NCI-H1048 (cell line): ENCODE results near the gene DCXR.

Experiments
- DNase-seq: peaks from one replicate; lab custom pipeline; 2025; lab: John Stamatoyannopoulos, UW

Gene DCXR

DNA sequence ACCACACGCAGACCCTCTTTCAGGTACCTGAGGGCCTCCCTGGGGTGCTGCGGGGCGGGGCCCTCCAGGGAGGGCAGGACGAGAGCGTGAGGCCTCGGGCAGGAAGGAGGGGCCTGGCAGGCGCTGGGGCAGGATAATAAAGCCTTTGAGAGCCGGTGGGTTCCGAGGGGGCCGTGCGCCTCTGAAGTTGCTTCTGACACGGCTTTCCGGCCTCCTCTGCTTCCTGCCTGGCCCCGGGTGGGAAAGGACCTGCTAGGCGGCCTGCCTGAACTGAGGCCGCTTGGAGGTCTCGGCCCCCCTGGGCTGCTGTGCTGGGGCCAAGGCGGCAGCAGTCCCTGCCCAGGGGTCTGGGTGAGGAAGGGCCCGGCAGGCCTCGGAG, 25.2 kb downstream of the DCXR start:
- no peak for DNase-seq

DNA sequence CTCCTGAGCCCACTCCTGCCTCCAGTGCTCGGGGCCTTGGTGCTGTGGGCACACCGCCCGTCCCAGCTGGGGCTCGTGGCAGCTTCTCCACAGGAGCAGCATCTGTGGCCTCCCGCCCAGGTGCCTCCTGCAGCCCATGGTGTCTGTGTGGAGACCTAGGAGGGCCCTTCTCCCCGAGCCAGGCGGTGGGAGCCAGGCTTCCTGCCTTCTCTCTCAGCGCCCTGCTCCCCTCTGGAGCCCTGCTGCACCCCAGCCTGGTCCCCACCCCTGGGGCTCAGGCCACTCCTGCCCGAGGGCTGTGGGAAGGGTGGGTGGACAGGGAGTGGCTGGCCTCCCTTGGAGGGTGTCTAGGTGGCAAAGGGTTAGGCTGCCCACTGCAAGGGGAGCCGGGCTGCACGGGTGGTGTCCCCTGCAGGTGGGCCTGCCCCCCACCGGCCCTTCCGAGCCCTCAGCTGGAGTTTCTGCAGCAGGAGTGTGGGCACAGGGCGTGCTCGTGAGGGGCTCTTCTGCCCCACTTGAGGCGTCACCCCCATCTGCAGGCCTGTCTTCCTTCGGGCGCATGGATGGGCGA, 25.8 kb downstream of the DCXR start:
- no peak for DNase-seq

DNA sequence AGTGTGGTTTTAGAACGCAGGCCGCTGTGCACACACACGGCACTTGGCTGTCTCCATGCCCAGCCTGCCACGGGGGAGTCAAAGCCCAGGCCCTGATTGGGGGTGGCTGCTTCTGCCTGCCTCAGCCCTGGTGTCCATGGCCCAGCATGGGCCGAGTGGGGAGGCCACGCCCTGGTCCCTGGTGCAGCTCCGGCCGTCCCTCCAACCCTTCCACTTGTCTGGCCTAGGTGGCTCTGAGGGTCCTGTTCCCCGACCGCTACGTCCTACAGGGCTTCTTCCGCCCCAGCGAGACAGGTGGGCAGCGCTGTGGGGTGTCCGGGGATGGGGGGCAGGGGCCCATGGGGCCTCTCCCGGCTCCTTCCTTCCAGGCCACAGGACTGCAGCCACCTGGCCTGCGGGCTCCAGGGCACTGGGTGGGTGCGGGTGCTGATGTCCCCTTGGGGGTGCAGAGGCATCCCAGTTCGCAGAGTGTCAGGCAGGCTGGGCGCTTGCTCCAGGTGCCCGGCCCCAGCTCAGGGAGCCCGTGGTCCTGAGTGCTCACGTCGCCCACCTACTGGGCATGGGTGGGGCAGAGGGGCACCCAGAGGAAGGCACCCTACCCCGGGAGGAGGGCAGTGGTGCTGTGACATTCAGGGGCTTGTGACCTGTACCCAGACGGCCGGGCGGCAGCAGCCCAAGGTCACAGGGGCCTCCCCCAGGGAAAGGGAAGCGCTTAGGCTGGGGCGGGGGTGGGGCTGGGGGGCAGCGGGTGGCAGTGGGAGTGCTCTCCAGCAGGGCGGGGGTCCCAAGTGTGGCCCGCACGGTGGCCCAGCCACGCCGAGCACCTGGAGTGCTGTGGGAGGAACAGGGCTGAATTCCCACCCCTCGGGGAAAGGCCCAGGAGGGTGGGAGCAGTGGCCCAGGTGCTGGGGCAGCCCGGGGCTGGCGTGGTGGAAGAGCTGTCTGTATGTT, 26.6 kb downstream of the DCXR start:
- no peak for DNase-seq

DNA sequence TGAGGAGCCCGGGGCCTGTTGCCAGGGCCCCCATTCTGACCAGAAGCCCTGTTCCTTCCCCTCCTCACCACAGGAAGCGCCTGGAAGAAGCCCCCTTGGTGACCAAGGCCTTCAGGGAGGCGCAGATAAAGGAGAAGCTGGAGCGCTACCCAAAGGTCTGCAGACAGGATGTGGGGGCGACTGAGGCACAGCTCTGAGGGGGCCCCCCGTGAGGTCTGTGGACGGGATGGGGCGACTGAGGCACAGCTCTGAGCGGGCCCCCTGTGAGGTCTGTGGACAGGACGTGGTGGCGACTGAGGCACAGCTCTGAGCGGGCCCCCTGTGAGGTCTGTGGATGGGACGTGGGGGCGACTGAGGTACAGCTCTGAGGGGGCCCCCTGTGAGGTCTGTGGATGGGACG, 28.1 kb downstream of the DCXR start:
- no peak for DNase-seq

DNA sequence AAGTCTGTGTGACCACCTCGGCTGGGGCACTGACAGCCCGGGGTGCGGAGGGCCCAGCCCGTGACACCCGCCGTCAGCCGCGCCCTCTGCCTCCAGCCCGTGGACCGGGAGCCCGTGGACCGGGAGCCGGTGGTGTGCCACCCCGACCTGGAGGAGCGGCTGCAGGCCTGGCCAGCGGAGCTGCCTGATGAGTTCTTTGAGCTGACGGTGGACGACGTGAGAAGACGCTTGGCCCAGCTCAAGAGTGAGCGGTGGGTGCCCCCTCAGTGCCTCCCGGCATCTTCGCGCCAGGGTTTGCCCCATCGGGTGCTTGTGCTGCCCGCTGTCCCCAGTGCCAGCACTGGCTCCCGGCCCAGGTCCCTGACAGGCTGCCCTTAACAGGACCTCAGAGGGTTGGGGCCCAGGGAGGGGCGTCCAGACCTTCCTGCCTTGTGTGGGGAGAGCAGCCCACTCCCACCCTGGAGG, 28.5 kb downstream of the DCXR start:
- no peak for DNase-seq

DNA sequence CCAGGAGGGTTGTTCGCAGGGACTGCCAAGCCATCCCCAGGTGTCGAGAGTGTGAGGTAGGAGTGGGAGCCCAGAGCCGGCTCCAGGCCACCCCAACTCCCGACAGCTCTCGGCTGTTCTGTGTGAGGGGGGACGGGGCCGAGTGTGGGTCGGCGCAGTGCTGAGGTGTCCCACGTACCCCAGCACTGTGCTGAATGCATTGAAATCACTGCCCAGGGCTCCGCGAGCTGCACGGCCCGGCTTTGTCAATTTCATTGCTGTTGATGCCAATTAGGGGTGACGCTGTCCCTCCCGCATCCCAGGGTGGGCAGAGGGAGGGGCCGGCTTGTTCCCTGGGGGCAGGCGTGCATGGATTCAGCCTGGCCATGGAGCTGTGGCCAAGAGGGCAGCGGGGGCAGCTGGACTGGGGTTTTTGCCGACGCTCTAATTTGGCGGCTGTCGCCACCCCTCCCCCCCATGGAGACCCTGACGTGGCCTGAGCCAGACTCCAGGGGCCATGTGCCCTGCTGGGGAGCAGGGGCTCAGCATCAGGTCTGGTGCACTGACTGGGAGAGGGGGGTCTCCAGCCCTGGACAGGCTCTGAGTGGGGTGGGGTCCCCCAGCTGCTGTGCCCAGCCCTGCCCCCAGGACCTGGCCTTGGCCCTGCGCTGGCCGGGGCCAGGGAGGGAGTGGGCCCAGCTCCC, 29.1 kb downstream of the DCXR start:
- no peak for DNase-seq

DNA sequence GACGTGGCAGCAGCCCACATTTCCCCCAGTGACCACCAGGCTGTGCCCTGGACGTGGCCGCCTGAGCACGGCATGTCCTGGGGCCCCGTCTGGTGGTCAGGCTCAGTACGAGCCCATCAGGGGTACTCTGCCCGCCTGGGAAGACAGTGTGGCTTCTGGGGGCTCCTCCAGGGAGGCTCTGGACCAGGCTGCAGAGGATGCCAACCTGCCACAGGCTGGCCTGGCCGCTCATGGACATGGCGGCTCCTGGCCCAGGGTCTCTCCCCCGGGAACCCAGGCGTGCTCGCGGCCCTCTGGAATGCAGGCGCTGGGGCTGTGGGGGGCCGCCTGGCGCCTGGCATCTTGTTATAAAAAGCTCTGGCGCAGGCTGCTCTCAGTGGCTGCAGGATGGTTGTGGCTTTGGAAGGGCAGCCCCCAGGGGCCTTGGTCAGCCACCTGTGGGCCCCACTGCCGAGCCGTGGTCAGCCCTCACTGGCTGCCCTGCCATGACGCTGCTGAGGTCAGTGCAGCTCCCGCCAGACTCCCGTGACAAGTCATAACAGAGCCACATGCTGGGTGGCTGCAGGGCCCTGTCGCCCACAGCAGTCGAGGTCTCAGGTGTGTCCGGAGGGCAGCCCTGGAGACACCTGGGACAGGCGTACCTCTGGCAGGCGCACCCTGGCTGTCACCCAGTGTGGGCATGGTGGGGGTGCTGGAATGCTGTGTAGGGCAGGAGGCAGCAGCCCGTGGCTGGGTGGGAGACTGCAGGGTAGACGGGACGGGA, 29.8 kb downstream of the DCXR start:
- DNase-seq: no peak

DNA sequence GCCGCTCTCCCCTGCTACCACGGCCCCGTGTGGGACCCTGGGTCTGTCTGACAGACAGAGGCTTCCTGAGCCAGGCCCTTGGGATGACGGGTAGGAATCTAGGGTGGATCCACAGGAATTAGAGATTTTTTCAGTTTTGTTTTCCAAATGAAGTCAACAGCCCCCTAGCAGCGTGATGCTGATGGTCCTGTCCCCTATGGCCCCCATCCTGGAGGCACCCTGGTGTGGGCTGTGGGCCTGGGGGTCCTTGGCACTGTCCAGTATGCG, 30.3 kb downstream of the DCXR start:
- no peak for DNase-seq

DNA sequence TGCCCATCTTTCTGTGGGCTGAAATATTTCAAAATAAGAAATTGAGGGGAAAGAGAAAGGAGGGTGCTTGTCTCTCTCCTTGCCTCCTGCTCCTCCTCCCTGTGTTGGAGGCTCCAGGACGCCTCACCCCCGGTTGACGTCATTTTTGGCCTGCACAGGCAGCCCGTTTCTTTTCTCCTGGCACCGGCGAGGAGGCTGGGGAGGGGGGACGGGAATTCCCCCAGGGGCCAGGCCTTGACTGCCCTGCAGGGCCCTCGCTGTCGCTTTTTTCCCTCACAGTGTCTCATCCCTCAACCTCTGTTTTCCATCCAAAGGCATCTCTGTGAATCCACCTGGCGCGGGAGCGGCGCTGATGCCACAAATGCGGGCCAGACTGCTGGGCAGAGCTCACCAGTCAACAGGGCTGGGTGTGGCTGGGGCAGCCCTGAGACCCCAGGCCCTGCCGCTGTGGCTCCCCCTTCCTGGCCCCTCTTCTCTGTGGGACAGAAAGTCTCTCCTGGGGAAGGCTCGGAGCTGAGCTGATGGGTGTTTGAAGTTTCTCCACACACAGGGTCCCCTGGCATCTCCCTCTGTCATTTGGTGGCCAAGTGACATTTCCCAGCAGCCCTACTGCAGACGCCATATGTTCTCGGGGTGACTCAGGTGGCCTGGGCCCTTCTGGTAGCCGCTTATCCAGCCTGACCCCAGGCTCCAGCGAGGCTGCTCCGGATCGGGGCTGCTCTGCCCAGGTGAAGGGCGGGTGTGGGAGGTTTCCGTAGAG, 30.8 kb downstream of the DCXR start:
- DNase-seq: no peak

DNA sequence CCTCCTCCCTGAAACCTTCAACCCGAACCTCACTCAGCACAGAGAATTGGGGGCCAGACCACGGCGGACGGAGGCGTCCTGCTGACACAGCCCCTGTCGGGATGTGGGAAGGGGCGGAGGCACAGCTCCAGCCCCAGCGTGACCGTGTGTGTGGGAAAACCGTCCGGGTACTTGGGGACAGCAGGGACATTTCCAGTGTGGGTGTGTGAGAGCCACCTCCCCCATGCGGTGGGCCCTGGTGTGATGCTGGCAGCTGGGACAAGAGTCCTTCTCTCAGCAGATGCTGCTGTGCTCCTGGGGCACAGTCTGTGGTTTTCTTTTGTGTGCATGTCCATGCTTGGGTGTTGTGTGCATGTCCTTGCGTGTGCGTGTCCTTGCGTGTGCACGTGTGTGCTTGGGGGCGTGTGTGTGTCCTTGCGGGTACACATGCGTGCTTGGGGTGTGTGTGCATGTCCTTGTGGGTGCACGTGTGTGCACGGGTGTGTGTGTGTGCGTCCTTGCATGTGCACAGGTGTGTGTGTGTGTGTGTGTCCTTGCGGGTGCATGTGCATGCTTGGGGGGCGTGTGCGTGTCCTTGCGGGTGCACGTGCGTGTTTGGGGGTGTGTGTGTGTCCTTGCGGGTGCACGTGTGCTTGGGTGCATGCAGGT, 31.7 kb downstream of the DCXR start:
- DNase-seq: no peak

DNA sequence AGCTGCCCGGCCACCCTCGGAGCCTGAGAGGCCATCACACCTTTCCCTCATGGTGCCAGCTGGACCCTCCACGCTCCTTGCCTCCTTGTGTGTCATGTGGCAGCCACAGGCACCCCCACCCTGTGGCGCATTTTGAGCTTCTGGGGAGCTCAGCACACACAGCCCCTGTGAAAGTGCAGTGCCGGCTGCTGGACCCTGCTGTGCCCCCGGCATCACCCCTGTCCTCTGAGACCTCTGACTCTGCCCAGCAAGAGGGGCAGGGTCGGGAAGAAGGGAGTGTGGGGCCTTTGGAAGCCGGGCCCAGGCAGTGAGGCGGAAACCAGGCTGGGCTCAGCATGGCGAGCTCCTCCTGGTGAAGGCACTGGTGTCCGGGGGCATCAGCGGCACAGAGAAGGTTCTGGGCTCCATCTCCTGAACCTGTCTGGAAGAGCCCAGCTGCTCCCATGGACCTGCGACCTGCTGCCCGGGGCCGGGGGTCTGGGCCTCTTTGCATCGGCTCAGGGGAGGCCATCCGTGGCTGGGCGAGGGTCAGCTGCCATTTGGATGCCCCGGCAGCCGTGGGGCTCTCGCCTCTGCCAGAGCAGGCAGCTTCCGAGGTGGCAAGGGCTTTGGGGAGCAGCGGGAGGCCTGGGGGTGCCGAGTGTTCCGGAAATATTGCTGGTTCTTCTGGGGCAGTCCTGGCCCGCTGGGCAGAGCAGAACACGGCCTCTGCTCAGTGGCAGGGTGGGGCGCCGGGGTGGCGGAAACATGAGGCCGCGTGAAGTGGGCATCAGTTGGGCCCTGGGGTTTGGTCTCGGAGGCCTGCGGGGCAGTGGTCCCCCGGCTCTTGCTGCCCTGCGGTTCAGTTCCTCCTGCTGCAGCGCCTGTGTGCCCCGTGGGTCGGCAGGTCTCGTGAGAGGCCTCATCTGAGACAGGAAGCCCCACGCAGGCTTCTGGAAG, 32.7 kb downstream of the DCXR start:
- no peak for DNase-seq

DNA sequence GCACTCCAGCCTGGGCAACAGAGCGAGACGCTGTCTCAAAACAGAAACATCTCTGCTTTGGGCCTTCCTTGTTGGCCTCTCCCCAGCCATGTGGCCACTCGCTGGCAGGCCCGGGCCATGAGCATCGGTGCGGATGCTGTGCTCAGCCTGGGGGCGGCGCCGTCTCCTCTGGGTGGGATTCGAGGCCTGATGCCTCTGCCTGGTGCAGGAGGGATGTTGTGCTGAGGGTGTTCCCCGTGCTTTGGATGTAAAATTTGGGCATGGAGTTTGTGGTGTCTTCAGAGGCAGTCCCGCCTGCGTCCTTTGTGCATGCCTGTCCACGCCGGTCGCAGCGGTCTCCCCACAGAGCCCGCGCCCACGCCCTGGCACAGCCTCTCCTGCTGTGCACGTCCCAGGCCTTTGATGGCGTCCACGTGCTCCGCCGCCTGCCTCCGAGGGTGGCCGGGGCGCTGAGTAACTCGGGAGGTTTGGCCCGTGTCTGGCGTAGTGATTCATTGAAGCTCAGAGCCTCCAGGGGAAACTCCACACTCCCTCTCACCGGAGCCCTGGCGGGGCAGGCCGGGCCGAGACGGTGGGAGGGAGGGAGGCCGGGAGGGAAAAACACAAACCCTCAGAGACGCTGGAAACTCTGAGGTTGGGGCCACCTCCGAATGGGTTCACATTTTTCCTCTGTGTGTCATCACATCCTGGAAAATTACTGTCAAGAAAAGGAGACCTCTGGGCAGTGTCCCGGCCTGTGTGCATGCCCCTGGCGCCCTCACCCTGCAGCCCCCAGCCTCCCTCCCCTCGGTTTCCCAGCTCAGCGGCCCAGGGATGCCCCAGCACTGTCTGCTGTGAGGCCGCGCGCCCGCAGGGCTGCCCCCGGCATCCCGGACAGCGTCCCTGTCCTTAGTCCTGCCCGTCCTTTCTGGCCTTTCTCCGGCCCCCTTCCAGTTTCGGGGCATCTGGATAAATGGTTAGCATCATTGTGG, 33.8 kb downstream of the DCXR start:
- DNase-seq: no peak

DNA sequence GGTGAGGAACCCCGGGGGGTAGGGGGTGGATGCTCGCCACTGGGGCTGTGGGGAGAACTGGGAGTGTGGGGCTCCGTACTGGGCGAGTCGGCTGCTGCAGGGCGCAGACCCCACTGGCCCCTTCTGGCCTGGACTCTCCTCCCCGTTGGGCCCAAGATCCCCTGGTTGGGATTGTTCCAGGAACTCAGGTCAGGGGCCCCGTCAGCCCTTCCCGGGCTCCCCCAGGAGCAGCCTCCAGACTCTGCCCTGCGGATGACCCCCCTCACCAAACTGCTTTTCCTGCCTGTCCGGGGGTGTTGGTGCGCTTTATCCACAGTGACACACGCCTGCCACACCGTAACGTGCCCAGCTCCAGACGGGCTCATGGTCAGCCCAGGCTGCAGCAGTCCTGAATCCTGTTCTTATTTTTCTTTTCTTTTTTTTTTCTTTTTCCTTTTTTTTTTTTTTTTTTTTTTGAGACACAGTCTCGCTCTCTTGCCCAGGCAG, 35.9 kb downstream of the DCXR start:
- DNase-seq: no peak

DNA sequence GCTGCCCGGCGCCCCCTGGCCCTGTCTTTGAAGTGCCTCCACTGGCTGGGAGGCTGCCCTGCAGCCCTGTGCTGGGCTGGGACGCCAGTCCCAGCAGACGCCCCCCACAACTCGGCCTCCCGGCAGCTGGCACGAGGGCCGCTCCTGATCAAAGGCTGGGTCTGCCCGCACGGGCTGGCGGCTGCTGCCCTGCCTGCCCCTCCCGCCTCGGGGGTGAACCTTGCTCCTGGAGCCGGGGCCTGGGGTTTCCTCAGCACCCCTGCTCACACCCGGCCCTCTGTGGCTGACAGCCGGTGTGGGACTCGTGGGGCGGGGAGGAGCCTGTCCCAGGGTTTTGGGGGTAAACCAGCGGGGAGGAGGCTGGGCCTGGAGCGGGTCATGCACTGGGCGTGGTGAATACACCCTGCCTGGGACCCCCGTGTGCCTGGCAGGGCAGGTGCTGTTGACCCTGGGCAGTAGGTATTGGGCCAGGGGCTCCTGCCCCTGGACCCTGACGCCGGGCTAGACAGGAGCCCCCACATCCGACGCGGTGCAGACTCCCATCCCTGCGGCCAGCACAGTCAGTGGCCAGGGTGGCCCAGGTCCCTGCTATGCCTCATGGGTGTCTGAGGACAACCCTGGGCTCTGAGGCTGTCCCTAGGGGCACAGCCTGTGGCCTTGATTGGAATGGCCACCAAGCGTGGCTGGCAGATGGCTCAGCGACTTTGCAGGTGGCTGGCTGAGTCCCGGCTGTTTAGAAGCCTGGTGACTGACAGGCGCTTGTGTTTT, 36.5 kb downstream of the DCXR start:
- DNase-seq: no peak

DNA sequence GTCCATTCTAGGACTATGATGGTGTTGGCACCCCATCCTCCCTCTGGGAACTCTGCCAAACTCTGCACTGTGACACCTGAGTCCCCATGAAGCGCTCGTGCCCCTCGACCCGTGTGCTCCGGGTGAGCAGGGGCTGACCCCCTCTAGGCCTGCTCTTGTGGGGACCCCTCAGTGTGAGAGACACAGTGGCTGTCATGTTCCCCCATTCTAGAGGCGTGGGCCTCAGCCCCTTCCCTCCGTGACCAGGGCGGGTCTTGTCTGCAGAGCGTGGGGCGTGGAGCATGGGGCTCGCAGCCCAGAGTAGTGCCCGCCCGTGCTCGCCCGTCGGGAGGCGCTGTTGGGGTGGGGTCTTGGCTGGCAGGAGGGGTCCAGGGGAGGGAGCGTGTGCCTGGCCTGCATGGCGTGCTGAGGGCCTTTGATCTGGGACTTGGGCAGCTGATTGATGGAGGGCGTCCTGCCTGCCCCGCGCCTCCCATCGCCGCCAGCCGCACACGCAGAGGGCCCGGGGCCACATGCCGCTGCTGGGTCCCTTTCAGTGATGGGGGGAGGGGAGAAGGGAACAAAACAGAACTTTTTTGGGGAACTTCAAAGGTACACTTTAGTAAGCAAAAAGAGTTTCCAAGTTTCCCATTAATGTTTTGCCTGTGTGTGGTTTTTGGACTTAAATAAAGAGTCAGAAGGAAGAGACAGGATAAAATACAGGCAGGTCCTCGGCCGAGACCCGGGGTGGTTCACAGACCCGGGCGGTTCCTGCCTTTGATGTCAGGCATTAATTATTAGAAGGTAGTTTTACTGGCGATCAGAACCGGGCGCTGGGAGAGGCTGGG, 37.3 kb downstream of the DCXR start:
- no peak for DNase-seq

DNA sequence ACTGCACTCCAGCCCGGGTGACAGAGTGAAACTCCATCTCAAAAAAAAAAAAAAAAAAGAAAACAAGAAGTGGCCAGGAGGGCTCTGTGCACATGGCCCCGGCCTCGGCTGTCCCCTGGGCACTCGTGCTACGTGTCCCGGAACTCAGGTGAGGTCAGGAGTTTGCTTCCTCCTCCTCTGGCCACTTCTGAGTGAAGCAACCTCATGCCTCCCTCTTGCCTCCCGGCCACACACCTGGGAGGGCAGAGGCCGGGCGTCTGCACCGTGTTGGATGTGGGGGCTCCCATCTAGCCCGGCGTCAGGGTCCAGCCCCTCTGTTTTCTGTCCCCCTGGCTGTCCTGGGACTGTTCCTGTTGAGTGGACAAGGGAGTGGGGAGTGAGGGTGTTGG, 37.9 kb downstream of the DCXR start:
- no peak for DNase-seq
